Measurements from ENCODE around the gene IPO13.

GRCh38 chr1:43956234-43956633 lies 9.5 kb downstream of the IPO13 start:
- TF ChIP-seq, protein P1, sequence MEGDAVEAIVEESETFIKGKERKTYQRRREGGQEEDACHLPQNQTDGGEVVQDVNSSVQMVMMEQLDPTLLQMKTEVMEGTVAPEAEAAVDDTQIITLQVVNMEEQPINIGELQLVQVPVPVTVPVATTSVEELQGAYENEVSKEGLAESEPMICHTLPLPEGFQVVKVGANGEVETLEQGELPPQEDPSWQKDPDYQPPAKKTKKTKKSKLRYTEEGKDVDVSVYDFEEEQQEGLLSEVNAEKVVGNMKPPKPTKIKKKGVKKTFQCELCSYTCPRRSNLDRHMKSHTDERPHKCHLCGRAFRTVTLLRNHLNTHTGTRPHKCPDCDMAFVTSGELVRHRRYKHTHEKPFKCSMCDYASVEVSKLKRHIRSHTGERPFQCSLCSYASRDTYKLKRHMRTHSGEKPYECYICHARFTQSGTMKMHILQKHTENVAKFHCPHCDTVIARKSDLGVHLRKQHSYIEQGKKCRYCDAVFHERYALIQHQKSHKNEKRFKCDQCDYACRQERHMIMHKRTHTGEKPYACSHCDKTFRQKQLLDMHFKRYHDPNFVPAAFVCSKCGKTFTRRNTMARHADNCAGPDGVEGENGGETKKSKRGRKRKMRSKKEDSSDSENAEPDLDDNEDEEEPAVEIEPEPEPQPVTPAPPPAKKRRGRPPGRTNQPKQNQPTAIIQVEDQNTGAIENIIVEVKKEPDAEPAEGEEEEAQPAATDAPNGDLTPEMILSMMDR (IDR thresholded peaks at IDR 0.05) = no peak
- no peak for TF ChIP-seq POLR2A (IDR thresholded peaks at IDR 0.05)
